C4-2B (cell line): ENCODE measurements around the gene COQ3.

Experiments used
- ZFX ChIP-seq: fragments of 450-650 bp; IDR thresholded peaks from 2 replicates; pipeline ENCODE4 v1.6.1; 2017
- TF ChIP-seq, protein P1 (sequence below): fragments of 450-650 bp; conservative IDR thresholded peaks from 2 replicates; pipeline ENCODE4 v1.5.1; 2017; ENCODE audit warnings: mild to moderate bottlenecking

DNA sequence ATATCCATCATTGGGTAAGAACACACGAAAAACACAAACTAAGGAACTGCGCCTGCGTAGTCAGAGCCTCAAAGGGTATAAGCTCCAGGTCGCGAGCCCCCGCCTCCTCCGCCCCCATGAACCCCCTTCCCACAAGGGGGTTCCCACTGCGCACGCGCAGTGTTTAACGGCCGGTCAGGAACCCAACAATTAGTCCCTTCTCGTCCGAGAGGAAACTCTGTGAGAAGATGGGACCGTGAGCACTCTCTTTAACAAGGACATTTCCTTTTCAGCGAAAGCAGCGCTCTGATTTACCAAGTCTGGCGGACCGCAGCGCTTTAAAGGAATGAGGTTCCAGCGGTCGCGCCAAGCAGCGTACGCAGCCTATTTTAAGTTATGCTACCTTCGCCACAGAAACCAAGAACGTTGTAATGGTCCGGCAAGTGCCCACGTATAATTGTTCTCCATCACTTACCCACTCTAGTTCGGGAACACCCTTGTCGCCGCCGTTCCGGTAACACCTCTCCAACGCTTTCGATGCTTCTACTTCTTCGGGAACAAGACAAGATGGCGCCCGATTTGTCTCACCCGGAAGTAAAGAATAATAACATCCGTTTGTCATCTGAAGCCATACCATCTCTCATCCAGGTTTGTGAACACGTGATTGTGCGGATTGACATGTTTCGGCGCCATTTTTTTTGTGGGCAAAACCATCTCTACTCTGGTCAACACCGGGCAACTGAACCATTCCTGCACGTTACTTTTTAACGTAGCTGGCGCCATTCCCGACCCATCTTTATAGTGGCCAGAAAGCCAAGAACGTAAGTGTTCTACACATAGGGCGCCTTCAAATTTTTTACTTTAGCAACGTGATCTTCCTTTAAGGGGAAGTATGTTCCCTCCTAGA is 31.0 kb upstream of the COQ3 start, which contains the start of gene PNISR:
- TF ChIP-seq, protein P1, sequence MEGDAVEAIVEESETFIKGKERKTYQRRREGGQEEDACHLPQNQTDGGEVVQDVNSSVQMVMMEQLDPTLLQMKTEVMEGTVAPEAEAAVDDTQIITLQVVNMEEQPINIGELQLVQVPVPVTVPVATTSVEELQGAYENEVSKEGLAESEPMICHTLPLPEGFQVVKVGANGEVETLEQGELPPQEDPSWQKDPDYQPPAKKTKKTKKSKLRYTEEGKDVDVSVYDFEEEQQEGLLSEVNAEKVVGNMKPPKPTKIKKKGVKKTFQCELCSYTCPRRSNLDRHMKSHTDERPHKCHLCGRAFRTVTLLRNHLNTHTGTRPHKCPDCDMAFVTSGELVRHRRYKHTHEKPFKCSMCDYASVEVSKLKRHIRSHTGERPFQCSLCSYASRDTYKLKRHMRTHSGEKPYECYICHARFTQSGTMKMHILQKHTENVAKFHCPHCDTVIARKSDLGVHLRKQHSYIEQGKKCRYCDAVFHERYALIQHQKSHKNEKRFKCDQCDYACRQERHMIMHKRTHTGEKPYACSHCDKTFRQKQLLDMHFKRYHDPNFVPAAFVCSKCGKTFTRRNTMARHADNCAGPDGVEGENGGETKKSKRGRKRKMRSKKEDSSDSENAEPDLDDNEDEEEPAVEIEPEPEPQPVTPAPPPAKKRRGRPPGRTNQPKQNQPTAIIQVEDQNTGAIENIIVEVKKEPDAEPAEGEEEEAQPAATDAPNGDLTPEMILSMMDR, result no peak
- TF ChIP-seq ZFX, result no peak
